ENCODE results near the gene ATXN7L1.

DNA sequence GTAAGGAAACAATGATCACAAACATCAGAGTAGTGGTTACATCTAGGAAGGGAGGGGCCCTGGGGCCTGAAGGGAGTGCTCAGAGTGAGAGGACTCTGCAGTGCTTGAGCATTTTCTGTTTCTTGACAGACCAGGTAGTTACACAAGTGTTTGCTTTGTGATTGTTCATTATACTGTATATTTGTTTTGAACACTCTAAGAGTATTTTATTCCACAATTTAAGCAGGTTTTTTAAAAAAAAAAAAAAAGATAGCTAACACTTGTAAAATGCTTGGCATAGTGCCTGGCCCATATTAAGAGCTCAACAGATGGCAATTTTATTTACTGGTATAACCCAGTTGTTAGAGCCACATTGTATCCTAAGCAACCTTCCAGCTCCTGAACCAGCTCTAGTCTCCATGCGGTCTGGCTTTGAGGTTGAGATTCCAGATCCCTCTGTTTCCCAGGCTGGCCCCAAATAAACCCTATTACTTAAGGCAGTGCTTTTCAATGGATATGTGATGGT, 20.1 kb upstream of the ATXN7L1 start:
- no peak for TF ChIP-seq POLR2A (IDR thresholded peaks at IDR 0.05)
- TF ChIP-seq, protein P1, sequence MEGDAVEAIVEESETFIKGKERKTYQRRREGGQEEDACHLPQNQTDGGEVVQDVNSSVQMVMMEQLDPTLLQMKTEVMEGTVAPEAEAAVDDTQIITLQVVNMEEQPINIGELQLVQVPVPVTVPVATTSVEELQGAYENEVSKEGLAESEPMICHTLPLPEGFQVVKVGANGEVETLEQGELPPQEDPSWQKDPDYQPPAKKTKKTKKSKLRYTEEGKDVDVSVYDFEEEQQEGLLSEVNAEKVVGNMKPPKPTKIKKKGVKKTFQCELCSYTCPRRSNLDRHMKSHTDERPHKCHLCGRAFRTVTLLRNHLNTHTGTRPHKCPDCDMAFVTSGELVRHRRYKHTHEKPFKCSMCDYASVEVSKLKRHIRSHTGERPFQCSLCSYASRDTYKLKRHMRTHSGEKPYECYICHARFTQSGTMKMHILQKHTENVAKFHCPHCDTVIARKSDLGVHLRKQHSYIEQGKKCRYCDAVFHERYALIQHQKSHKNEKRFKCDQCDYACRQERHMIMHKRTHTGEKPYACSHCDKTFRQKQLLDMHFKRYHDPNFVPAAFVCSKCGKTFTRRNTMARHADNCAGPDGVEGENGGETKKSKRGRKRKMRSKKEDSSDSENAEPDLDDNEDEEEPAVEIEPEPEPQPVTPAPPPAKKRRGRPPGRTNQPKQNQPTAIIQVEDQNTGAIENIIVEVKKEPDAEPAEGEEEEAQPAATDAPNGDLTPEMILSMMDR (IDR thresholded peaks at IDR 0.05) = no peak
